Eye (tissue), 1 donor: ENCODE measurements around the gene CNOT6.
A peak's percentile ranks its signal among the peaks of the same experiment; 100 is the strongest.

ENCODE experiments used
- DNase-seq: peaks from one replicate; pipeline ENCODE4 v3.0.0-alpha.2; 2015

CNOT6 gene

DNA sequence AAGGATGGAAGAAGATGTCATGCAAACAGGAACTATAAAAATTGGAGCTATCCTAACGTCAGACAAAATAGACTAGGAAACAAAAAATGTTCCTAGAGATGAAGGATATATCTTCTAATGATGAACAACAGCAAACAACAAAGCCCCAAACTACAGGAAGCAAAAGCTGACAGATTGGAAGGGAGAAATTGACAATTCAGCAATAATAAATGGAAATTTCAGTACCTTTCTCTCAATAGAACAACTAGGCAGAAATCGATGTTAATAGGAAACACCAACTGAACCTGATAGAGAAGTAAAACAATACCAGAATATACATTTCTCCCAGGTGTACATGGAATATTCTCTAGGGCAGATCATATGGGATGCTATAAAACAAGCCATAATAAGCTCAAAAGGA lies 89.6 kb downstream of the CNOT6 start:
- no peak for DNase-seq

DNA sequence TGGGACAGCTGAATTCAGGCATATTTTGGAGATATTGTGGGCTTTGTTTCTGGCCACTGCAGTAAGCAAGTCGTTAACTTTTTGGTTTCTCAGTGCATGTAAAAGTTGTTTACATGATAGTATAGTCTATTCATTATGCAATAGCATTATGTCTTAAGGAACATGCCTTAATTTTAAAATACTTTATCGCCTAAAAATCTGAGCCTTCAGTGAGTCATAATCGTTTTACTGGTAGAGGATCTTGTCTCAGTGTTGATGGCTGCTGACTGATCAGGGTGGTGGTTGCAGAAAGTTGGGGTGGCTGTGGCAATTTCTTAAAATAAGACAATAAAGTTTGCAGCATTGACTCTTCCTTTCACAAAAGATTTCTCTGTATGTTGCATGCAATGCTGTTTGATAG lies 92.0 kb downstream of the CNOT6 start:
- DNase-seq, result no peak

DNA sequence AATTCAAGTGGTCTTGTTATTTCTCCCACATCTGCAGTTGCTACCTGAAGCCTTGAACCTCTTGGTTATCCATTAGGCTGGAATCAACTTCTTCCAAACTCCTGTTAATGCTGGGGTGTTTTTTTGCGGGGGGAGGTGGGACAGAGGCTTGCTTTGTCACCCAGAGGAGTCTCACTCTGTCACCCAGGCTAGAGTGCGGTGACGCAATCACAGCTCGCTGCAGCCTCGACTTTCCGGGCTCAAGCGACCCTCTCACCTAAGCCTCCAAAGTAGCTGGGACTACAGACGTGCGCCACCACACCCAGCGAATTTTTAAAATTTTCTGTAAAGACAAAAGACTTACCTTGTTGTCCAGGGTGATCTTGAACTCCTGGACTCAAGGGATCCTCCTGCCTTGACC lies 92.7 kb downstream of the CNOT6 start:
- no peak for DNase-seq

DNA sequence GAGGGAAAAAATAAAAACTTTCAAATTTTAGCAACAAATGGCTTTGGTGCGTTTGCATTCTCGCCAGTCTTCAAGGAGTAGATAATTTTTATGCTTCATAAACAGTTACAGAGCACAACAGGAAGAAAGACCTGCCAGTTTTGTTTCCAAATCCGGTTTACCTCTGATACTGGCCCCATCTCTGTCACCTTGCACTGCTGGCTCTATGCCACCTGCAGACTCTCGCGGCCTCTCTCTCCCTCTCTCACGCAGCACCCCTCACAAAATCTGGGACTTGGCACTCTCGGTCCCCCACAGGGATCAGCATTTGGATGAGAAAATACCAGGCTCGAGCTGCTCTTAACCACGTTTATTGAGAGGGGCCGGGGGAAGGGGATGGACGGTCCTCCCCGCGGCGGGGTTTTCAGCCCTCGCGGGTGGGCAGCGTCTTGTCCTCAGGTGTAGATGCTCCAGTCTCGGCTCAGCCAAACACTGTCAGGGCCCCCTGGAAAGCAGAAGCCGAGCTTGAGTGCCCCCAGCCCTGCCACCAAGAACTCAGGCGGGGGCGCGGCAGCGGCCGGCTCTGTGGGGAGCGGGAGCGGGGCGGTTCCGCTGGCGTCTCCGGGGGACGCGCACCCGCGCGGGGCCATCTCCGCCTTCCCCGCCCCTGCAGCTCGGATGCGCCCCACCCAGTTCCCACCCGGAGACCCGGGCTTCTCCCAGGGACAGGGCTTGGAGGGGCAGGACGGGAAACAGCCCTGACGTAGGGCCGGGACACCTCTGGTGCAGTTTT lies 95.8 kb downstream of the CNOT6 start:
- peak; percentile 16 for DNase-seq

DNA sequence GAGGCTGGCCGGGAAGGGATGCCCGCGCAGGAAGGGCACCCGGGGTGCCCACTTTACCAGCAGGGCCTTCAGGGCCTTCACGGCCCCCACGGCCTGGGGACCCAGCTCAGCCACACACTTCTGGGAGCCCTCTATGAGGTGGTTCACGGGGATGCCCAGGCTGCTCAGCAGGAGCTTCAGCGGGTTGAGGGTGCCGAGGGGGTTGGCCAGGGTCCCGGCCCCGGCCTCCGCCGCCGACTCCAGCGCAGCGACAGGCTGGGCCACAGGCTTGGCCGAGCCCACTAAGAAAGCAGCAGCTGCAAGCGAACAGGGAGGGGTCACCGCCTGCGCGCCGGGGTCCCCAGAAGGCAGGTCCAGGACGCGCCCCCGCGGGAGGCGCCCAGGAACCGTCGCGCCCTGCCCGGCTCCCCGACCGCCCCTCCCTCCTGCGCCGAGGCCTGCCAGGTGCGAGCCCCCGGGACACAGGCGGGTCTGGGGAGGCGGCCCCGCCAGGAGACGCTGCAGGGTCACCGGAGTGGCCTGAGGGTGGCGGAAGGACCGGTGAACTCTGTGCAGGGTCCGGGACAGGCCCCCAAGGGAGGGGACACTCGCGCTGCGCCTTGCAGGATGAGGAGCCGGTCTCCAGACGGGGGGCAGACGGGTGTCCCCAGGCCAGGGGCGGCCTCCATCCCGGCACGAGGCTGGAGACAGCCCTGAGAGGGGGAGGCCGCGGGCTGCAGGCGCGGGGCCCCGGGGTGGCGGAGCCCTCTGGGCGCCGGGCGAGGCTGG lies 96.5 kb downstream of the CNOT6 start:
- peak; percentile 56 for DNase-seq

DNA sequence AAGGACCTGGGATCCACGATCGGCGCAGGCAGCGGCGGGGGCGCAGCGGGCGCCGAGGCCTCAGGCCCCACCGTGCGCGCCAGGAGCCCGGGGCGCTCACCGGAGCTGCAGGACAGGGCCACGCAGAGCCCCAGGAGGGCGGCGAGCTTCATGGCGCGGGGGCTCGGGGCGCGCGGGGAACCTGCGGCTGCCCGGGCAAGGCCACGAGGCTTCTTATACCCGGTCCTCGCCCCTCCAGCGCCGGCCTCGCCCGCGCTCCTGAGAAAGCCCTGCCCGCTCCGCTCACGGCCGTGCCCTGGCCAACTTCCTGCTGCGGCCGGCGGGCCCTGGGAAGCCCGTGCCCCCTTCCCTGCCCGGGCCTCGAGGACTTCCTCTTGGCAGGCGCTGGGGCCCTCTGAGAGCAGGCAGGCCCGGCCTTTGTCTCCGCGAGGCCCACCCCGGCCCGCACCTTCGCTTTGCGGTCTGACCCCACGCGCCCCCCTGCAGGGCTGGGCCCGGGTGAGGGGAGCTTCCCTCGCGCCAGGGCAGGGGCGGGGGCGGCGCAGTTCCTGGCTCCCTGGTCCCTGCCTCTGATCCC lies 97.2 kb downstream of the CNOT6 start, which contains the start of gene SCGB3A1:
Gene SCGB3A1 (minus strand): TSS at position 189 of the 577 bp plus-strand sequence. CDS start 37 bp downstream, at position 152.
- DNase-seq, result peak; percentile 47

DNA sequence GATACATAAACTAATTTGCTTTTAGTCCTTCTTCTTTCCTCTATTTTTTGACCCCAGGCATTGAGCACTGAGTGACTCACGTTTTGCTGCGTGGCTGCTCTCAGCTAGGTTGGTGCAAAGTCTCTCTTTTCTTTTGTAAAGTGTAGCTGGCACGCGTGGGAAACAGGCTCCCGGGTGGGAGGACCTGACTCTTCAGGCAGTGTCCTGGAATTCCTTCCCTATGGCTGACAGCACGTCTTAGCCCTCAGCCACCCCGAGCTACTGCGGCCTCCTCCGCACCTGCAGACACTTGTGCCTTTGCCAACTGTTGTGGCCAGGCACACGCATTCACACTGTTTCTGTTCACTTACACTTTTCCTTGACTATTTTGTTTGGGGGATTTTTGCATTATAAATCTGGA lies 98.0 kb downstream of the CNOT6 start:
- no peak for DNase-seq

DNA sequence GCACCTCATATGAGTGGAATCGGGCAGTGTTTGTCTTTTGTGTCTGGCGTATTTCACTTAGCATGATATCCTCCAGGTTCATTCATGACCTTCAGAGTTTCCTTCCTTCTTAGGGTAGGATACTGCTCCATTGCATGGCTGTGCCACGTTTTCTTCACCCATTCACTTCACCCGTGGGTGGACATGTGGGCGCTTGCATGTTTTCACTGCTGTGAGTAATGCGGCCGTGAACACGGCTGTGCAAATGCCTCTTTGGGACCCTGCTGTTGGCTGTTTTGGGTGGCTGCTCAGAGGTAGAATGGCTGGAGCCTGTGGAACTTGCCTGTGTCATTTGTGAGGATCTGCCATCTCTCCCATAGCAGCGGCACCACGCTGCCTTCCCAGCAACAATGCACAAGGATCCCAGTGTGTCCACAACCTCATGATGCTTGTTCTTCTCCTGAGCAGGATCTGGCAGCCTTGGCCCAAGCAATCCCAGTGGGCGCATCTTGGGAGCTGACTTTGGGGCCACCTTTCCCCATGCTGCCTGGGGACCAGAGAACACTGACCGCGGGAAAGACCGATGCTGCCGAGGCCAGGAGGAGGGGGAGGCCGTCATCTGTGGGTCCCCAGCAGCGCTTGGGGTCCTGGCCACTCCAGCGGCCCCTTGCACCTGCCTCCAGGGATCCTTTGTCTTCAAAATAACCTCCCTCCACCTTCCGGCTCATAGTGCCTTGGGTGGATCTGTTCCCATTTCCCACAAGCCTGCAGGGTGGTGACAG lies 99.4 kb downstream of the CNOT6 start:
- no peak for DNase-seq

DNA sequence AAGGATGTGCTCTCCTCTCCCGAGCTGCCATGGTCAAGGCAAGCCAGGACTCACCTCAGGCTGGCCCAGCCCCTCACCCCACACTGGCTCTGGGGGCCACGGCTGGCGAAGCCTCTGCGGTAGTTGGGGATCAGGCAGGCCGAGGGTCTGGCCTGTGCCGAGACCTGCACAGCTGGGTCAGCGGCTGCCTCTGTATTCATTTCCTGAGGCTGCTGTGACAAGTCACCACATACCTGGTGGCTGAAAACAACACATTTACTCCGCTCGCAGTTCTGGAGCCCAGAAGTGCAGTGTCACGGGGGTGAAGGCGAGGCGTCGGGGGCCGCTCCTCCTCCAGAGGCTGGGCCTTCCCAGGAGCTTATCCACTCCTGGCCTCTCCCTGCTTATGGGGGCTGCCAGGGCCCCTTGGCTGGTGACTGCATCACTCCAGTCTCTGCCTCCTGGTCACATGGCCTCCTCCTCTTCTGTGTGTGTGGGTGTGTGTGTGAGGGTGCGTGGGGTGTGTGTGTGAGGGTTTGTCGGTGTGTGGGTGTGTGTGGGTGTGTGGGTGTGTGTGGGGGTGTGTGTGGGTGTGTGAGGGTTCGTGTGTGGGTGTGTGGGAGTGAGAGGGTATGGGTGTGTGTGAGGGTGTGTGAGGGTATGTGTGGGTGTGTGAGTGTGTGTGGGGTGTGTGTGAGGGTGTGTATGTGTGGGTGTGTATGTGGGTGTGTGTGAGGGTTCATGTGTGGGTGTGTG lies 100.3 kb downstream of the CNOT6 start:
- no peak for DNase-seq

DNA sequence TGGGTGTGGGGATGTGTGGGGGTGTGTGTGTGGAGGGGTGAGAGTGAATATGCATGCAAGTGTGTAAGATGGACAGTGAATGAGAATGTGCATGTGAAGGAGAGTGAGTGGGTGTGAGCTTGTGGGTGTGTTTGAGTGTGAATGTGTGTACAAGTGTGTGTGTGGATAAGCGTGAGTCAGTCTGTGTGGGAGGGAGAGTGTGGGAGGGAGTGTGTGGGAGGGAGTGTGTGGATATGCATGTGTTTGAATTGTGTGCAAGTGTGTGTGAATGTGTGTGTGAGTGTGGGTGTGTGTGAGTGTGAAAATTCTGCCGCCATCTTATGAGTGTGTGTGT lies 100.8 kb downstream of the CNOT6 start:
- DNase-seq, result no peak

DNA sequence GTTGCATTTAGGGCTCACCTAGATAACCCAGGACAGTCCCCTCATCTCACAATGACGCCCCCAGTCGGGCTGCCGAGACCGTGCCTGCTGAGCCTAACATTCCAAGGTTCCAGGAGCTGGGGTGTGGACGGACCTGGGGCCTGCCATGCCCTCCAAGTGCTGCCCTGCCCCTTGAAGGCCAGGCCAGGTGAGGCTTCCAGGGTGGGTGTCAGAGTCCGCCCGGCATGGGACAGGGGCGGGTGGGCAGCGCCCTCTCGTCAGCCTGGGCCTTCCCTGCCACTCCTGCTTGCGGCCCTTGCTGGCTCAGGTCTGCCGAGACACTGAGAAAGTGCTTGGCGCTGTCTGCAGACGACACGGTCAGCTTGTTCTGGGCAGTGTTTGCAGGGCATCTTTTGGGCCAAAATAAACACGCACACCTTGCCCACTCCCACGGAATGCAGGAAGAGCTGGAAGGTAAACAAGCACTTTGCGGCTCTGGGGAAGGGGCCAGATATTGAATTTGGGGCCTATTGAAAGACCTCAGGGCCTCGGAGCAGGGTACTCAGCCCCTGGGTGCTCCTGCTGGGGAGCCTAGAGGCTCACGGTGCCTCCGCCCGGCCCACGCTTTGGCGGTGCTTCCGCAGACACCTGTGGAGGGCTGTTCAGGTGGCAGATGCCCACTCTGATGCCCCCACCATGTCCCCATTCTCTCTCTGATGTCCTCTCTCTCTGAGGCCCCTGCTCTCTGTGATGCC lies 101.4 kb downstream of the CNOT6 start:
- no peak for DNase-seq

DNA sequence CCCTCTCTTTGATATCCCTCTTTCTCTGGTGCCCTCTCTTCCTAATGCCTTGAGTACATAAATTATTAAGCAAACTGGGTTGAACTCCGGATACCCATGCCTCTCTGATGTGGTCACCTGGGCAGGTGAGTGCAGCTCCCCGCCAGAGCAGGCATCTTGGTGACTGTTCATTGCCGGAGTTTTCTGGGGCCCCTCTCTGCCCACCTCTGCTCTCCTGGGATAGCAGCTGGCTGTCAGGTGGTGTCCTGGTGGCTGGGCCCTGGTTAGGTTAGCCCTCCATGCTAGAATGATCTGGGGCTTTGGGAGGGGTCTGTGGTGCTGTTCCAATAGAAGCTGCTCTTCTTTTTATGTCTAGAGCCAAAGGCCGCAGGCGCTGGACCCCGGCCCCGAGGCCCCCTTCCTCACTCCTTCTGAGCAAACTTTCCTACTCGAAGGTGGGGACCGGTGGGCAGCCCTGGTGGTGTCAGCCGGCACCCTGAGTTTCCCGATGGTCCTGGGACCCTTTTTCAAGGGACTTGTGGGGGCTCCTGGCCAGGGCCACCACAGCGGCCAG lies 102.0 kb downstream of the CNOT6 start:
- DNase-seq, result no peak

DNA sequence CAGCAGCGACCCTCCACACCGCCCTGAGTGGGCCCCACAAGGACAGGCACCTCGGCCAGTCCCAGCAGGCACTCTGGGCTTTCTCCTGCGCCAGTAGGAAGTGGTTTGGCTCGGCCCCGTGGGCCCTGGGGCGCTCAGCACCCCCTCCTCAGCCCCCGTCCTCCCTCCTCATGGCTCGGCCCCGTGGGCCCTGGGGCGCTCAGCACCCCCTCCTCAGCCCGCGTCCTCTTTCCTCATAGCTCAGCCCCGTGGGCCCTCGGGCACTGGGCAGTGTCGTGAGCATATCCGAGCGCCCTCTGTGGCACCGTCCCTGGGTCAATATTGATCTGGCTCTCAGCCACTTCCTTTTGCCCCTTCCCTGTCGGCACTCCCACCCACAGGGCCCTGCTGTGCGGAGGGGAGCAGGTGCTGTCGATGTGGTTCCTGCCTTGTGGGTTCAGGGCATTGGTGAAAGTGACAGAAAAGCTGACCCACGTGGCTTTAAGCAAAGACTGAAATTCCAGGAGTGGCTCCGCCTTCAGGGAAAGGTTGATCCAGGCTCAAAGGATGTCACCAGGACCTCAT lies 102.6 kb downstream of the CNOT6 start:
- no peak for DNase-seq

DNA sequence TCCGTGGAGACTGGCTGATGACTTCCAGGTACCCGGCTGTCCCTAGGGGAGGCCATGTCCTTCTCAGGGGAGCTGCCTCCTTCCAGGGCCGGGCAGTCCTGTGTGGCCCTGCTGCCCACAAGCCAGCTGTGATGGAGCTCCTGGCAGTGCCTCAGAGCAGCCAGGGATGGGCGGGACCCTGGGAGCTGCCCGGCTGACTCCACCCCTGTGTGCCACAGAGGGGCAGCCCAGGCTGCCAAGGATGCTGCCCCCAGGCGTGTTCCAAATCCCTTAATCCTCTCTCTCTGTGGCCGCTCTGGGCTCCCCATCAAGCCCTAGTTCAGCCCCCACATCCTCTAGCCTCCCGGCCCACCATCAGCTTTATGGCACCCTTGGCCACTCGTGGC lies 104.1 kb downstream of the CNOT6 start:
- DNase-seq, result no peak

DNA sequence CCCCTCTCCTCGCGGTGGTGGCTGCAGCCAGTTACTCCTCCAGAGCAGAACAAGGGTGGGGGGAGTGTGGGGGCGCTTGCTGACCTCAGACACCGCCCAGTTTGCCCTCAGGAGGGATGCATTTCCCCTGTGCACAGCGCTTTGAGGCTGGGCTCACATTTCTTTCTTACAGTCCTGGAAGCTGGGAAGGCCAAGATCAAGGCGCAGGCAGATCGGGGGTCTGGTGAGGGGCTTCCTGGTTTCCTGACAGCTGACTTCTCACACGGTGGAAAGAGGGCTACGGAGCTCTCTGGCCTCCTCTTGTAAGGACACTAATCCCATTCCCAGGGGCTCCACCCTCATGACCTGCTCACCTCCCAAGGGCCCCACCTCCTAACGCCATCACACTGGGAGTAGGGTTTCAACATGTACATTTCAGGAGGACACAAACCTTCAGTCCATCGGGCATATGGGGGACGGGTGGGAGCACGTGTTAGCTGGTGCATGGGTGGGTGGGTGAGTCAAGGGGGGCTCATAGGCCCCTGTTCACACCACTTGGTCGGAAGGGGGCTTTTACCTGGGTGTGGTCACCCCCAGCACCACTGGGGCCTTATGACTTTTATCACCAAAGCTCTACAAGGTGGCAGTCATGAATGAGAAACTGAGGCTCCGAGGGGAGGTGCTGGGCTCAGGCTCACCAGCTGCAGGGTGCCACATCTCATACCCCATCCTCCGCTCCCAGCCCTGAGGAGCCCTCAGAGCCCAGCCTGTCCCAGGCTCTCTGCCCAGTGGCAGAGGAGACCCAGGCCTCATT lies 104.8 kb downstream of the CNOT6 start:
- no peak for DNase-seq

DNA sequence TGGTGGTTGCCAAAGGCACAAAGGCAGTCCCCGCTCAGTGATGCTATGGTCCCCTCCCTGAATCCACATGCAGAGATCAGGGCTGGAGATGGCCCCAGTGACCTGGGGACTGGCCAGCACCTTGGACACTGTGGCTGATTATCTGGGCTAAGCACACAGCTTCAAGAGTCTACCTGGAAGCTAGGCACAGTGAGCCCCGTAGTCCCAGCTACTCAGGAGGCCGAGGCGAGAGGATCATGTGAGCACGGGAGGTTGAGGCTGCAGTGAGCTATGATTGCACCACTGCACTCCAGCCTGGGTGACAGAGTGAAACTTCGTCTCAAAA lies 105.4 kb downstream of the CNOT6 start:
- no peak for DNase-seq

DNA sequence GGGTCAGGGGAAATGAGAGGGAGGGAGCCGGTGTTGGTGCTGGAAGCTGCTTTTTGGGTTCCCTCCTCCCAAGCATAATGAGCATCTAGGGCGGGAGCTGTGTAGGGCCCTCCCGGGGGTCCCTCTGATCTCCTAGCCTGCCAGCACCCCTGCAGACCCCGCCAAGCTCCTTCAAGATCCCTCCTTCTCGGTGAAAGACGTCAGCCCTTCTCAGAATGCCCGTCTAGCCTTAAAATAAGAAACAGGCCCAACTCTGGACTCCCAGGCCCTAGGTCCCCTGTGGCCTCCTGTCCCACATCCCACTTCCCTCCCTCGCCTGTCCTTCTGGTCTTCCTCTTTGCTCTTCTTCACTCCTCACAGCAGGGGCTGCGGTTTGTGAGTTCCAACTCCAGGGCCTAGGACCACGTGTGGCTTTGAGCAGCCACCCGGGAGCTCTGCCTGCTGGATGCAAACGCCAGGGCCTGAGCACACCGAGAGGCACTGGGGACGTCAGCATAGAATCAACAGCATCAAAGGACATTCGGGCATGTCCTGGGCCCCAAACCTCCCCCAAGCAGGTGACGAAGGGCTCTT lies 105.9 kb downstream of the CNOT6 start:
- DNase-seq, result no peak

DNA sequence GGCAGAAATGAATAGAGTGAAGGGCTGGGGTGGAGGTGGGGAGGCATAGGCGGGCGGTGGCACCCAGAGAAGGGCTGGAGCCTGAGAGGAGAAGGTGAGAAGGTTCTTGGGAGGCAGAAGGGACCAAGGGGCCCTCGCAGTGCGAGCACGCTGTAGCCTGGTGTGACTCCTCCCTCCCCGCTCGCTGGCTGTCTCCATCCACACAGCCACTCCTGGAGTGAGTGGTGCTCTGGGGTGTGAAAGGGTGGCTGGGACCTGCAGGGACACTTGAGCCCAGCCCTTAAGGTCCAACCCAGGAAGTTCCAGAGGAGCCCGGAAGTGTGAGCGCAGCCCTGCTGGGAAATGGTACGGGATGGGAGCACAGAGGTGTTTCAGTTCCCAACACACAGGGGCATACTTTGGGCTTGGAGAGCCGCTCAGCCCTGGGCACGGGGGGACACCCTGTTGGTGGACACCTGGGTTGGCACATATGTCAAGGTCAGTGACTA lies 106.4 kb downstream of the CNOT6 start:
- DNase-seq, result no peak

DNA sequence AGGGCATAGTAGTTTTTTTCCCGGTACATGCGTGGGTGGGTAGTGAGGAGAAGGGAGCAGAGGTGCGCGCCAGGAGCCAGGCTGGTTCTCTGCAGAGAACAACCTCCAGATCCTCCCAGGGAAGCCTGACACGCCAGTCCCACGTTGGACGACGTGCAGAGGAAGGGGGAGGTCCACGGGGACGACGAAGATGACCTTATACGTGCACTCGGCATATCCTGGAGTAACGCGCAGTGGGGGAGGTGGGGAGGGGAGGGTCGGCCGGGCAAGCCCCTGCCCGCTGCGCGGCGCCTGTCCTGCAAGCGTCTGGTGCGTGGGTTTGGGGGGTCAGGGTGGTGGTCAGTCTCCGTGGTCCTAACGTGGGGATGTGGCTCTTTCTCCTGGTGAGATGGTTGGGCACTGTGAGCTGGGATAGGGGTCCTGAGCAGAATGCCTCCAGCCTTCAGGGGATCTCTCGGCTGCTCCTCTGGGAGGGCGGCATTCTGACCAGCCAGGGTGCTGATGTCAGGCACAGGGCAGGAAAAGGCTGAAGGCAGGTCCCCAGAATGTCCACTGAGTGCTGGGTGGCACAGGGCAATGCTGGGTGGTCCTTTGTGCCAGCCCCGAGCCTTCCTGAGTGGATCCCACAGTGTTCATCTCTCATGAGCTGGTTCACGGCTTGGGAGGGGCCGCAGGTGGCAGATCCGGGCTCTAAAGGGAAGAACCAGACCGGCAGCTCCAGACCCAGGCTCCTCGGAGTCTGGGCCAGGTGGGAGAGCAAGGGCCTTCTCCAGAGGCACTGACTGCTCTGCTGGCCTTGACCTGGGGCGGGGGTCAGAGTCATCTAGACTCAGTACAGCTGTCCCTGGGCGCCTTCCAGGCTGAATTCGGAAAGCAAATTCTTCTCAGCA lies 107.7 kb downstream of the CNOT6 start:
- DNase-seq, result no peak
